ENCODE data around the gene LMBRD1. TPM values are rescaled to one million over a fixed set of nuclear protein-coding genes. Genes with fewer than 3 reads are reported as not detected.
"Not testable (repeated sequence)": the region's sequence is repeated elsewhere in the genome, so short reads cannot be mapped to it uniquely, and the experiment has no call there.

The LMBRD1 gene
- total RNA-seq, 2 donors from 2014 or later: 14.5 to 24.2 TPM

DNA sequence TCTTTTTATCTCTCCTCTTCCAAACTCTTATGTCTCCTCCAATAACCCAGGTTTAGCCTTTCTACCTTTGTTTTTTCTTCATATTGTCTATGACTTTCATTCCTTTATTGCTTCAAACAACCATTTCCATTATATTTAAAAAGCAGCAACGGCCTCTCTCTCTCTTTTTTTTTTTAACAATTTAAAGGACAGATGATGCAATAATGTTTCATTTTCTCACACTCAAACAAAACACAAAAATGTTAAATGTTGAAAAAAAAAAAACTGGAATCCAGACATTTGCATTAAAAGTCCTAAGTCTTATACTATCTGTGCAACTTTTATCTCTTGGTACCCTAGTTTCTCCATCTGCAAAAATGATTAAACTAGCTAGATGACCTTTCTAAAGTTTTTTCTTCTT is 105.8 kb downstream of the LMBRD1 start:
- Mint-ChIP-seq H3K4me1 (ENCODE audit: low read depth in 2 of 2) (peaks cover 0 to 4% of the 10 kb centered on the region in 2 donors), H3K27me3 (no peaks in the 10 kb centered on the region), H3K27ac (no peak overlapping the region), H3K36me3 (peaks cover 16% of the 10 kb centered on the region), H3K4me3 (no peak overlapping the region), H3K9me3 (no peaks in the 10 kb centered on the region)
- DNase-seq (ENCODE audit: low spot score) (no peak), ATAC-seq (no peak)

DNA sequence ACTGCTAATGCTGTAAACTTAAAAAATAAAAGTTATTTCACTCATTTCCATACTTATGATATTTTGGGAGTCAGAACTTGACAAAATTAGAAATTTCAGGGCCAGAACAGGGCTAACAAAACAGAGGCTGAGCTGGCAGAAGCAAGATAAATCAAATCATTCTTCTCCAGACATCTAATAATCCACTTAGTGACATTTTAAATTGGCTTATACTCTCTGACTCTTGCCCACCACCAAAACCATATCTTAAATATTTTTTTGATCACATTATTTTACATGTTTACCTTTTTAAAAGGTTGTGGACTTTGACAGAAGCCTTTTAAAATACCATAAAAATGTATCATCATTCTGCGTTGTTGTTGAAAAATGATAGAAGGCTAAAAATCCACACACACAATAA is 116.5 kb downstream of the LMBRD1 start:
- H3K4me3 Mint-ChIP-seq: no peak overlapping the region
- H3K27ac Mint-ChIP-seq: no peak overlapping the region
- DNase-seq (ENCODE audit: low spot score): no peak
- no peak for ATAC-seq
- peaks cover 7% of the 10 kb centered on the region for H3K36me3 Mint-ChIP-seq
- H3K4me1 Mint-ChIP-seq (ENCODE audit: low read depth in 2 of 2): peaks cover 3 to 4% of the 10 kb centered on the region in 2 donors
- H3K9me3 Mint-ChIP-seq: no peaks in the 10 kb centered on the region
- H3K27me3 Mint-ChIP-seq: no peaks in the 10 kb centered on the region

DNA sequence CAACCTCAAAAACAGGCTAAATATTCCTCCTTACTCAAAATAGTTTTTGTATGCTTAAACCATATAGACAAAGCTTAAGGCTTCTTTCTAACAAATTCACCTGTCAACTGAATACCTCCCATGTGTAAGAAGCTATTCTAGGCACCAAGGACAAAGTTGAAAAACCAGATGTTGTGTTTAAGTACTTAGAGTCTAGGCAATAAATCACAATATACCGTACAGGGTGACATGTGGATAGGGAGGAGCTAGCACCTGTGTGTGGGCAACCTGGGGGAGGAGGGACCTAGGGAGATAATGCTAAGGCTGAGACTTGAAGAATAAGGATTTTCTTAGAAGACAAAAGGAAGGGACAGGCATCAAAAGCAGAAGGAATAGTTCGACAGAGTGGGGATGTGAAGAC is 123.5 kb downstream of the LMBRD1 start:
- Mint-ChIP-seq H3K9me3 (no peaks in the 10 kb centered on the region), H3K27me3 (no peaks in the 10 kb centered on the region), H3K27ac (no peak overlapping the region), H3K36me3 (peaks cover 40% of the 10 kb centered on the region), H3K4me1 (ENCODE audit: low read depth in 2 of 2) (peaks cover 0 to 6% of the 10 kb centered on the region in 2 donors), H3K4me3 (no peak overlapping the region)
- no peak for DNase-seq (ENCODE audit: low spot score)
- ATAC-seq: no peak

DNA sequence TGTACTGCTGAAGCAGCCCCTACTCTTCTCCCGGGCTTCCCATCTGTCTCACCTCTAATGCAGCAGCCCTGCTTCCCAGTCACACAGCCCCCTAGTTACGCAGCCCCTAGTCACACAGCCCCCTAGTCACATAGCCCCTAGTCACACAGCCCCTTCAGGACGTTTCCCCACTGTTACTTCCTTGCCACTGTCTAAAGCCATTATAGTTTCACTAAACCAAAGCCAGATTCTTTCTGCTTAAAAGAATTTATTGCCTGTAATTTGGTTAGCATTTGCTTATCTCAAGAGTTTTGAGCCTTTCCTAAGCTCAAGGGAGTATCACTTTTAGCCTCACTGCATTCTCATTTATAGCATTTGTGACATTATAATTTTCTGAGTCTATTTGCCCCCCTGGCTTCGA is 127.9 kb downstream of the LMBRD1 start:
- H3K36me3 Mint-ChIP-seq: peaks cover 27% of the 10 kb centered on the region
- peaks cover 0 to 3% of the 10 kb centered on the region in 2 donors for H3K4me1 Mint-ChIP-seq (ENCODE audit: low read depth in 2 of 2)
- H3K27ac Mint-ChIP-seq: no peak overlapping the region
- H3K27me3 Mint-ChIP-seq: no peaks in the 10 kb centered on the region
- peaks cover 2% of the 10 kb centered on the region for H3K9me3 Mint-ChIP-seq
- no peak overlapping the region for H3K4me3 Mint-ChIP-seq
- ATAC-seq (no peak), DNase-seq (ENCODE audit: low spot score) (no peak)

DNA sequence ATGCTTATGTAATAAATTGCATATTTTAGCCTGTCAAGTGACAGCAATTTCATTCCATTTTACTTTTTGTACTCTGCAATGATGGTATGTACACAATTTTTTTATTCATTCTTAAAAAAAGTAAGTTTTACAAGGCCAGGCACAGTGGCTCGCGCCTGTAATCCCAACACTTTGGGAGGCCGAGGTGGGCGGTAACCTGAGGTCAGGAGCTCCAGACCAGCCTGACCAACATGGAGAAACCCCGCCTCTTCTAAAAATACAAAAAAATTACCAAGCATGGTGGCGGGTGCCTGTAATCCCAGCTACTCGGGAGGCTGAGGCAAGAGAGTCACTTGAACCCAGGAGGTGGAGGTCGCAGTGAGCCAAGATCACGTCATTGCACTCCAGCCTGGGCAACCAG is 130.0 kb downstream of the LMBRD1 start:
- H3K4me3 Mint-ChIP-seq; DNase-seq (ENCODE audit: low spot score); H3K27ac Mint-ChIP-seq; H3K4me1 Mint-ChIP-seq (ENCODE audit: low read depth in 2 of 2); ATAC-seq; H3K9me3 Mint-ChIP-seq; H3K27me3 Mint-ChIP-seq: not testable (repeated sequence)
- peaks cover 12% of the 10 kb centered on the region for H3K36me3 Mint-ChIP-seq

DNA sequence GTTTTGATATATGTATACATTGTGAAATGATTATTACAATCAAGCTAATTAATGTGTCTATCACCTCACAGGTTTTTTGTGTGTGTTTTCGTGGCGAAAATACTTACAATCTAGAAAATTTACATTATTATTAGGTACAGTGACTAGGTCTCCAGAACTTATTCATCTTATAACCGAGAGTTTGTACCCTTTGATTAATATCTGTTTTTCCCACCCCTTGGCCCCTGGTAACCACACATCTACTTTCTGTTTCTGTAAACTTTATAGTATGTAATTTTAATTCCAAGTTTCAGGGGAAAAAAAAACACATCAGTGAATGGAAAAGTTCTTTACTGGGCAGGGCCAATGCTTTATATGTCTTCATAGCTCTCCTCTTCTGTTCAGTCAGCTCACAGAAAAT is 131.4 kb downstream of the LMBRD1 start:
- no peak overlapping the region for H3K27ac Mint-ChIP-seq
- H3K27me3 Mint-ChIP-seq: peaks cover 6 to 7% of the 10 kb centered on the region in 2 donors
- ATAC-seq (no peak), DNase-seq (ENCODE audit: low spot score) (no peak)
- H3K36me3 Mint-ChIP-seq: peaks cover 6% of the 10 kb centered on the region
- peaks cover 3% of the 10 kb centered on the region for H3K9me3 Mint-ChIP-seq
- H3K4me3 Mint-ChIP-seq: no peak overlapping the region
- H3K4me1 Mint-ChIP-seq (ENCODE audit: low read depth in 2 of 2): no peaks in the 10 kb centered on the region

DNA sequence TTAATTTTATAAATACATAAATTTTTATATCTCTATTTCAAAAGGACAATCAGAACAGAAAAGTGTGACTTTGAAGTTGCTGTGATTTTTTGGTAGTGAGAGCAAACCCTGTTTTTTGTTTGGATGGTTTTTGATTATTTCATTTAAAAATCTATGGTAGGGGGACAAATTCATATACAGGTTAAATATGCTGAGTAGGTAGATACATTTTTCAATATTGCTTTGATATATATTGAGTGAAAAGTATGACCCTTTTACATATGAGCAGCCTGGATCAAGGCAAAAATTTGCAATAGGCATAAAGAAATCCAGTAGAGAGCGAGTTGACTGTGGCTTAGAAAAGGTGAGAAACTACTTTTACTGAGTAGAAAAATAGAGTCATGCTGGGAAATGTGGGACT is 132.3 kb downstream of the LMBRD1 start:
- DNase-seq (ENCODE audit: low spot score) (no peak), ATAC-seq (no peak)
- H3K4me3 Mint-ChIP-seq: no peak overlapping the region
- H3K9me3 Mint-ChIP-seq: peaks cover 12% of the 10 kb centered on the region
- no peaks in the 10 kb centered on the region for H3K4me1 Mint-ChIP-seq (ENCODE audit: low read depth in 2 of 2)
- peaks cover 6 to 16% of the 10 kb centered on the region in 2 donors for H3K27me3 Mint-ChIP-seq
- H3K27ac Mint-ChIP-seq: no peak overlapping the region
- peaks cover 3% of the 10 kb centered on the region for H3K36me3 Mint-ChIP-seq

DNA sequence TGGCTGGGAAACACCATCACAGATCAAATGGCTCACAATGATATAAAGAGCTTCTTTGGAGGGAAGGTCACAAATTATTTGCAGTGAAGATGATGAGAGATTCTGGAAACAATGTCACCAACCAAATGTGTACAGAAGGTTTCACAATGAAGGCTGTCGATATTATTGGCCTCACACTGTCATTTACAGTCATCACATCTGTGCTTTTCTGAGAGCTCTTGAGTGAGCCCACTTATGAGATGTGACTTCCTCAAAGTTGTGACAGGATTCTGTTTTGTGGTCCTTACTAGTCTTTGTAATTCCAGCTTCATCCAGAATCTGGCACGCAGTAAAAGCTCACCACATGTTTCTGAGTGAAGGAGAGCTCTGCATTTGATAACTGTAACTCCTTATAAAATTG is 133.6 kb downstream of the LMBRD1 start:
- H3K27me3 Mint-ChIP-seq: peaks cover 10 to 25% of the 10 kb centered on the region in 2 donors
- H3K27ac Mint-ChIP-seq: no peak overlapping the region
- ATAC-seq (no peak), DNase-seq (ENCODE audit: low spot score) (no peak)
- no peaks in the 10 kb centered on the region for H3K4me1 Mint-ChIP-seq (ENCODE audit: low read depth in 2 of 2)
- H3K36me3 Mint-ChIP-seq: peaks cover 17% of the 10 kb centered on the region
- no peak overlapping the region for H3K4me3 Mint-ChIP-seq
- H3K9me3 Mint-ChIP-seq: peaks cover 18% of the 10 kb centered on the region

DNA sequence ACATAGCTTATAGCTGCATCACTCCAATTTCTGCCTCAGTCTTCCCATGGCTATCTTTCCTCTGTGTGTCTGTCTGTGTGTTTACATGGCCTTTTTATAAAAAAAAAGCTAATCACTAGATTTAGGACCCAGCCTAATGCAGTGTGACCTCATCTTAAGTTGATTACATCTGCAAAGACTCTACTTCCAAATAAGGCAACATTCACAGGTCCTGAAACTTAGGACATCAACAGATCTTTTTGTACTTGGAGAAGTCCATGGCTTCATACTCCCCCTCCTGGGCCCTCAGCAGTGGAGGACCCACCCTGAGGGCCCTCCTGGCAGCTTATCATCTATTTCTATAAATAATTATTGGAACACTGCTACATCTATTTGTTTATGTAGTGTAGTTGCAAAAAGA is 146.1 kb downstream of the LMBRD1 start:
- peaks cover 0 to 10% of the 10 kb centered on the region in 2 donors for H3K27me3 Mint-ChIP-seq

DNA sequence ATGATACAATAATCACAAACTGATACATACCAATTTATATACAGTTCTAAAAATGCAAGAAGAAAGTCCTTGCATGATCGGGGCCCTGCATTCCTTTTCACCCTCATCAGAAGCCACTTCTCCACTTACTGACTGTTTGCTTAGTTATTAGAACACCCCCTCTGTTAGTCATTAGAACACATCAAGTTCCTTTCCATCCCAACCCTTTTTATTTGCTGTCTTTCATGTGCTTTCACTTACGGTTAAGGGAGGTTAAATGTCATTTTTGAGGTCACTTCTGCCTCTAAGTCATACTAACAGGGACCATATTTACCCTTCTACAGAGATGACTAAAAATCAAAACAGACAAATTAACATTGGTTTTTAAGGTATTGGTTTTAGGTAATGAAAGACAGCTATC is 149.1 kb downstream of the LMBRD1 start:
- H3K4me3 Mint-ChIP-seq: no peak overlapping the region
- no peak overlapping the region for H3K27ac Mint-ChIP-seq
- no peak for ATAC-seq
- H3K36me3 Mint-ChIP-seq: no peaks in the 10 kb centered on the region
- H3K4me1 Mint-ChIP-seq (ENCODE audit: low read depth in 2 of 2): no peaks in the 10 kb centered on the region
- DNase-seq (ENCODE audit: low spot score): no peak
- H3K9me3 Mint-ChIP-seq: peaks cover 7% of the 10 kb centered on the region
- H3K27me3 Mint-ChIP-seq: peaks cover 0 to 8% of the 10 kb centered on the region in 2 donors

More for the DNA sequence above, 146.1 kb downstream of the LMBRD1 start:
- H3K4me1 Mint-ChIP-seq (ENCODE audit: low read depth in 2 of 2): no peaks in the 10 kb centered on the region
- H3K9me3 Mint-ChIP-seq: peaks cover 7% of the 10 kb centered on the region
- no peak overlapping the region for H3K27ac Mint-ChIP-seq
- H3K36me3 Mint-ChIP-seq: no peaks in the 10 kb centered on the region
- ATAC-seq (no peak), DNase-seq (ENCODE audit: low spot score) (no peak)
- no peak overlapping the region for H3K4me3 Mint-ChIP-seq

DNA sequence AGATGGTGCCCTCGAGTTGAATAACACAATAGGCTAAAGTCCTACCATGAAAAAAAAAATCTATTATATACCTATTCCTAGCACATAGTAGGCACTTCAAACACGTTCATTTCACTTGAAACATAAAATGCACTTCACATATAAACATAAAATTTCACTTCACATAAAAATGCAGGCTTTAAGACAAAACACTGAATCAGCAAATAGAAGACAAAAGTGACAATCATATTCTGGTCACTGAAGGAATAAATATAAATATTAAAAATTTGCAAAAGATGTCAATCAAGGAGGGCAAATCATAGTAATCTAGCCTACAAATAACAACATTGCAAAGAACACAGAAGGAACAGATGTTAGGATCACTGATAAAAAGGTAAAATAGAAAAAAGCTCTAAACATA is 153.1 kb downstream of the LMBRD1 start:
- Mint-ChIP-seq H3K9me3 (no peaks in the 10 kb centered on the region), H3K36me3 (no peaks in the 10 kb centered on the region), H3K27ac (no peak overlapping the region), H3K27me3 (peaks cover 0 to 19% of the 10 kb centered on the region in 2 donors), H3K4me1 (ENCODE audit: low read depth in 2 of 2) (no peaks in the 10 kb centered on the region), H3K4me3 (no peak overlapping the region)
- ATAC-seq: no peak
- no peak for DNase-seq (ENCODE audit: low spot score)

DNA sequence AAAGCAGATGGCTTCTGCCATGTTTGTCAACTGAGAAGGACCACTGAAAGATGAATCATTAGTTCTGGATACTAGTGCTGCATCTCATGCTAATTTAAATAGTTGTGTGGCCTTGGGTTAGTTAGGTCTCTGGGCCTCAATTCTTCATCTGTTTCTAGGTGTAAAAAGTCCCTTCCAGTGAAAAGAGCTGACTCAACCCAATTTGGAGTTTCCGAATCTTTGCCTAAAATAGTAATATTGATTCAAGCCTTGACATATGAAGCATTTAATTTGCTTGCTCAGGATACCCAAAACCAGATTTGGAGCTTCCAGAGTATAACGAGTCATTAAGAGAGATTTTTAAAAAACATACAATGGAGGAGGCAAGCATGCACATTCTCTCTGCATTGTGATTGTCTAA is 163.9 kb downstream of the LMBRD1 start:
- H3K27me3 Mint-ChIP-seq: peaks cover 3 to 25% of the 10 kb centered on the region in 2 donors
- H3K27ac Mint-ChIP-seq: no peak overlapping the region
- ATAC-seq (no peak), DNase-seq (ENCODE audit: low spot score) (no peak)
- H3K4me1 Mint-ChIP-seq (ENCODE audit: low read depth in 2 of 2): no peaks in the 10 kb centered on the region
- no peak overlapping the region for H3K4me3 Mint-ChIP-seq
- H3K9me3 Mint-ChIP-seq: peaks cover 7% of the 10 kb centered on the region
- no peaks in the 10 kb centered on the region for H3K36me3 Mint-ChIP-seq

DNA sequence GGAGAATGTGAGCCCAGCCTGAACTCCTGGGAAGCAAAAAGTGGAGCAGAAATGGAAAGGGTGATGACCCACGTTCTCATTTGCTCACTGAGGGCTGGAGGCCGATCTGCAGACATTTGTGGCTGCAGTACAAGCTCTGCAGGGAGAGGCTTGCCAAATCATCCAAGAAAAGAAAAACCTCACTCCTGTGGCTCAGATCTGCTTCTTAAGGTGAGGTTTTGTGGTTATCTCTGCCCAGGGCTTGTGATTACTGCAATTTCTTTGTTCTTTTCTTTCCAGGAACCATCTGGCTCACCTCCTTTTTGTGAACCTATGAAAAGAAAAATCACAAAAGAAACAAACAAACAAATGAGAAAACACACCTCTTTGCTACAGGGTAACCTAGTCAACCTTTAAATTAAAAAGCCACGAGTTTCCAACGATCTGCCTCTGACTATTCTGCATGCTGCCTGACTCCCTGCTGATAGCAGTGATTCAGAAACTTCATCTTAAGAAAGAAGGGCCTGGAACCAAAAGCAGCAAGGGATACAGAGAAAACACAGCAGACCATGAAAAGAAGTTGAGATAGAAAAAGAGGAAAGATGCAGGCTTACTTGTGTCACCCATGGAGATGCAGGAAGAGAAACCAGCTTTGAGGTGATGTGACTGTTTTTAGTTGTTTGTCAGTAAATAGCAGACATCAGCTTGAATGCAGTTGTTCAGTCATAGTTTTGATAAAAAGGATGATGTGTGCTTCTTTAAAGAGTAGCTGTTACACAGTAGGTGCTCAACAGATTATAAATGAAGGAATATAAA is 165.1 kb downstream of the LMBRD1 start:
- no peaks in the 10 kb centered on the region for H3K36me3 Mint-ChIP-seq
- DNase-seq (ENCODE audit: low spot score) (no peak), ATAC-seq (no peak)
- peaks cover 10% of the 10 kb centered on the region for H3K9me3 Mint-ChIP-seq
- H3K27me3 Mint-ChIP-seq: peaks cover 3 to 25% of the 10 kb centered on the region in 2 donors
- no peak overlapping the region for H3K4me3 Mint-ChIP-seq
- H3K27ac Mint-ChIP-seq: no peak overlapping the region
- no peaks in the 10 kb centered on the region for H3K4me1 Mint-ChIP-seq (ENCODE audit: low read depth in 2 of 2)

DNA sequence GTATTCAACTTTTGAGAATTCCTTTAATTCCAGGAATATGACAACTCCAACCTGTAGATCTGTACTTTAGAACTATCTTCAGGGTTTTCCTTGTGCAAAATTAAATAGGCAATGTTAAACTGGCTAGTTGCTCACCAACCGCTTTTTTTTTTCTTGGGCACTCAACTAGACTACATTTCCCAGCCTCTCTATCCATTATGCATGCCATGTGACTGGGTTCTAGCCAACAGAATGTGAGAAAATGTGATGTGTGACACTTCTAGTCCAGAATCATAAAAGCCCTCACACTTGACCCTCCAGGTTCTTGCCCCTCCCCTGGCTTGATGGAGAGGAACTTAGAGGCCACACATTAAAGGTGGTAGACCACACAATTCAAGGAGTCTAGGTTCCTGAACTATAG is 166.0 kb downstream of the LMBRD1 start:
- H3K27me3 Mint-ChIP-seq: peaks cover 3 to 23% of the 10 kb centered on the region in 2 donors
- peaks cover 10% of the 10 kb centered on the region for H3K9me3 Mint-ChIP-seq
- H3K4me1 Mint-ChIP-seq (ENCODE audit: low read depth in 2 of 2): no peaks in the 10 kb centered on the region
- H3K36me3 Mint-ChIP-seq: no peaks in the 10 kb centered on the region
- DNase-seq (ENCODE audit: low spot score) (no peak), ATAC-seq (no peak)
- H3K27ac Mint-ChIP-seq: no peak overlapping the region
- no peak overlapping the region for H3K4me3 Mint-ChIP-seq

DNA sequence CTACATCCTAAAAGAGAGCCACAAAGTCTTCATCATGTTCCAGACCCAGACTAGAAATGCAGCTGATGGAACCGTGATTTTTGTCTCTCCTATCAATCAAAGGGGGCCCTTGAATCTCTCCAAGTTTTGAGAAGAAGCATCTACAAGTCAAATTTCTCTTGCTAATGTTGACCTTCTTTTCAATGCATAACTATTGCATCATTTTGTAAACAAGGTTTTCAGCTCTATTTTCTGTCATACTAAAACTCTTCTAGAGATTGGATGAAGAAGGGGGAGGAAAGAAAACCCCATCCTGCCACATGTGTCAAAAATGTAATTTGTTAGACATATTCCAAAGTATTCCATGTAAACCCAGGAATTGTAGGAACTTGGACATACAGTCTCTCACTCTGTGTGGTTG is 169.2 kb downstream of the LMBRD1 start:
- Mint-ChIP-seq H3K27me3 (peaks cover 3 to 8% of the 10 kb centered on the region in 2 donors), H3K9me3 (peaks cover 4% of the 10 kb centered on the region), H3K4me3 (no peak overlapping the region), H3K36me3 (no peaks in the 10 kb centered on the region), H3K4me1 (ENCODE audit: low read depth in 2 of 2) (no peaks in the 10 kb centered on the region), H3K27ac (no peak overlapping the region)
- no peak for DNase-seq (ENCODE audit: low spot score)
- ATAC-seq: no peak

All from natural killer cell treated with Interleukin-12 subunit alpha and Interleukin-12 subunit beta and Interleukin-15 and Interleukin-18, amount 100 ng/mL, for 72 hours (primary cell).